Subcutaneous adipose tissue (tissue), 4 donors: ENCODE measurements around the gene CMBL. TPM values are rescaled to one million over a fixed set of nuclear protein-coding genes. Genes with fewer than 3 reads are reported as not detected.

Experiments used
- total RNA-seq, 4 donors: library from RNA; depleted of rRNA; stranded (reverse); fragments of >200 nt; gene quantifications; one replicate each; pipeline ENCODE4 v1.1.0, GENCODE V29; 2016
- TF ChIP-seq, protein P1 (sequence below): fragments of 450-650 bp; IDR thresholded peaks from one replicate; pipeline ENCODE4 v1.5.1; 2016; ENCODE audit warnings: low read depth, mild to moderate bottlenecking, control low read depth, antibody characterized with exemption, moderate library complexity

The CMBL gene
- total RNA-seq, 4 donors from 2014 or later = 8.5 to 19.9 (median 14.6) TPM

DNA sequence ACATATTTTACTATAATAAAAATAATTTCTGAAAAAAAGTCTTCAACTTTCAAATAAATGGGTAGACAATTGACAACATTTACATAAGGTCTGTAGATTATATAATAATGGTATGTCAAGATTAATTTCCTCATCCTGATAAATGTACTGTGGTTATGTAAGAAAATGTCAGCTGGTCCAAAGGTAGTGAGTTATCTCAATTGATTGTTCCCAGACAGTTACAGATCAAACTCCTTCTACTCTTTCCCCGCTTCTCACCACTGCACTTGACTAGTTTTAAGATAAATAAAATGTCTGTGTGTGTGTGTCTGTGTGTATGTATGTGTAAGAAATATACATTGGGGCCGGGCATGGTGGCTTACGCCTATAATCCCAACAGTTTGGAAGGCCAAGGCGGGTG is 29.4 kb upstream of the CMBL start:
- TF ChIP-seq, protein P1, sequence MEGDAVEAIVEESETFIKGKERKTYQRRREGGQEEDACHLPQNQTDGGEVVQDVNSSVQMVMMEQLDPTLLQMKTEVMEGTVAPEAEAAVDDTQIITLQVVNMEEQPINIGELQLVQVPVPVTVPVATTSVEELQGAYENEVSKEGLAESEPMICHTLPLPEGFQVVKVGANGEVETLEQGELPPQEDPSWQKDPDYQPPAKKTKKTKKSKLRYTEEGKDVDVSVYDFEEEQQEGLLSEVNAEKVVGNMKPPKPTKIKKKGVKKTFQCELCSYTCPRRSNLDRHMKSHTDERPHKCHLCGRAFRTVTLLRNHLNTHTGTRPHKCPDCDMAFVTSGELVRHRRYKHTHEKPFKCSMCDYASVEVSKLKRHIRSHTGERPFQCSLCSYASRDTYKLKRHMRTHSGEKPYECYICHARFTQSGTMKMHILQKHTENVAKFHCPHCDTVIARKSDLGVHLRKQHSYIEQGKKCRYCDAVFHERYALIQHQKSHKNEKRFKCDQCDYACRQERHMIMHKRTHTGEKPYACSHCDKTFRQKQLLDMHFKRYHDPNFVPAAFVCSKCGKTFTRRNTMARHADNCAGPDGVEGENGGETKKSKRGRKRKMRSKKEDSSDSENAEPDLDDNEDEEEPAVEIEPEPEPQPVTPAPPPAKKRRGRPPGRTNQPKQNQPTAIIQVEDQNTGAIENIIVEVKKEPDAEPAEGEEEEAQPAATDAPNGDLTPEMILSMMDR = no peak

DNA sequence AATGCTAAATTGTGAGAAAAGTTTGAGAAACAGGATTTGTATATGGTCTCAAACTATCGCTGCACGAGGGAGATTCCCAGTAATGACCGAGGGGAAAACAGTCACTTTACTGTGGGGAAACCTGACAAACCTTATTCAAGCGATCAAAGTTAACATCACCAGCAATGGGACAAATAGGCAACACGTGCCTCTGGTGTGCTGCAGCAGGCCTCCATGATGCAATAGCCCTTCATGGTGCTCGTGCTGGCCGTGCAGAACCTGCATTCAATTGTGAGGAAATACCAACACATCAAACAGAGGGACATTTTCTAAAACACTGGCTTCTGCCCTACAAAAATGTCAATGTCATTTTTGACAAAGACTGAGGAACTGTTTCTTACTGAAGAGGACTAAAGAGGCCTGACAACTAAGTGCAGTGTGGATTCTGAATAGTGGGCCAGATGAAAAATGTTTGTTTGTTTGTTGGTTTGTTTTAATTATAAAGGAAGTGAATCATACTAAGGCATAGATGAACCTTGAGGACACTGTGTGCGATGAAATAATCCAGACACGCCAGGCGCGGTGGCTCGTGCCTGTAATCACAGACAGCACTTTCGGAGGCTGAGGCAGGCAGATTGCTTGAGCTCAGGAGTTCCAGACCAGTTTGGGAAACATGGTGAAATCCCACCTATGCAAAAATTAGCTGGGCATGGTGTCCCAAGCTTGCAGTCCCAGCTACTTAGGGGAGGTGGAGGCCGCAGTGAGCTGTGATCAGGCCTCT is 28.2 kb upstream of the CMBL start:
- TF ChIP-seq, protein P1 = no peak

DNA sequence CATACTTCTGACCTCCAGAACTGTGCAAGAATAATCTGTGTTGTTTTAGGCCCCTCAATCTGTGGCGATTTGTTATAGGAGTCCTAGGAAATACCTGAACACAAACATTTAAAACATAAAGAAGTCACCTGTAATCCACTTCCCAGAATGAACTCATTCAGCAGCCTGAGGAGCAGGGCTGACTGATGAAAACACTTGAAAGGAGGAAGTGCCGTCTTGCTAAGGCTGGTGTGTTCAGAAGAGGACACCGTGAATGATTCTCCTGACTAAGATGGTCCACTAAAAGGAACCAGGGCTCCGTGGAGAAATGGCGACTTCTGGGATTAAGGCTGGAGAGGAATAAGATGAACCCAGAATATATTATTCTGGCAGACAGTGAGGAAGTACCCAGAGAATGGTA is 27.1 kb upstream of the CMBL start:
- TF ChIP-seq, protein P1 = no peak

DNA sequence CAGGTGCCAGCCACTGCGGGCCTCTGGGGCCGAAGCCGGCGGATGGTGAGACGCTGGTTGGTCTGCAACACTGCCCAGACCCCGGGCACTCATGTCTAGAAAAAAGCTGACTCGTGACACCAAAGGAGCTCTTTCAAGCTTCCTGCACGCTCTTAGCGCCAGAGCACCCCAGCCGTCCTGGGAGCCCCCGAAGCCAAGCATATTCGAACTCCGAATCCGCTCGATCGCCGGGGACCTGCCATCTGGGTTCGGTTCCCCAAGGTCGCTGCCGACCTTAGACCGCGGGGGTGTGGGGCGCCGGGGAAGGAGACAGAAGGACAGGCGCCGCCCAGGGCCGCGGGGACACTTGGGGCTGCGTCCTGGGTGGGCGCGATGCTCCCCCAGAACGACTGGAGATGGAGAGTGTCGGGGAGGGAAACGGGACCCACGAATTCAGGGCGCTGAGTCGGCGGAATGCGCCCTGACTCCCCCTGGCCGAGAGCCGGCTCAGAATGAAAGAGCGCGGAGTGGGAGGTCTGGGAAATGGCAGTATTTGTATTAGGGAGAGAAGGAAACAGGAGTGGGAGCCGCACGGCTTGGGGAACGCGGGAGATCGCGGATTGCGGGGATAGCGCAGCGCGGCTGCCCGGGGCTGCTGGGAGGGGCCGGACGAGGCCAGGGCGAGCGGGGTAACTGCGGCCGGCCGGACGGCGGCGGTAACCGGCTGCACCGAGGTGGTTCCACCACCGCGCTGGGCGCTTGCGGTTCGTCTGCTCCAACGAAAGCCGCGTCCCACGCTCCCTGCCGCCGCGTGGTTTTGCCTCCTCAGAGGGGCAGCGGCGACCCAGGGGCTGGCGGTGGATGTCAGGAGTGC is 25.7 kb upstream of the CMBL start:
- TF ChIP-seq, protein P1 = no peak

DNA sequence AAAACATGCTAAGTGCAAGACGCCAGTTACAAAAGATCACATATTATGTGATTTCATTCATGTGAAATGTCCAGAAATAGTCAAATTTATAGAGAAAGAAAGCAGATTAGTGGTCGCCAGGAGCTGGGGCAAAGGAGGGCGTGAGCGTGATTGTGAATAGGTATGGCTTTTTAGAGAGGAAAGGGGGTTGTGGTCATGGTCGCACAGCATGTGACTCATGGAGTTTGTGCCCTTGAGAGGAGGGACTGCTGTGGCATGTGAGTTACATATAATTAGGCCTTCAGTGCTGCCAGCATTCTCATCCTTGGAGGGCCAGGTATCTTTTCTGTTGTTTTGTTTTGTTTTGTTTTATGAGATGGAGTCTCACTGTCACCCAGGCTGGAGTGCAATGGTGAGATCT is 24.6 kb upstream of the CMBL start:
- TF ChIP-seq, protein P1 = no peak

- TF ChIP-seq, protein P1 = no peak
Measured at GRCh38 chr5:10331341-10331796, 23.7 kb upstream of the CMBL start.
